GM12878 (cell line): ENCODE measurements around the gene PADI3. TPM values are rescaled to one million over a fixed set of nuclear protein-coding genes. Genes with fewer than 3 reads are reported as not detected.

Source experiments
- KDM1A ChIP-seq: fragments of 200-600 bp; sonication (generic); IDR thresholded peaks from 2 replicates; pipeline ENCODE4 v1.6.1; 2016; ENCODE audit warnings: borderline replicate concordance
- polyA plus RNA-seq, 11 experiments: library from polyadenylated mRNA; depleted of rRNA in 4 of 11; unstranded in 6 of 11; stranded (reverse) in 5 of 11; fragments of >200 nt; fragmentation: Nextera tagmentation in 4 of 11; fragmentation: Illumina TruSeq in 1 of 11; extraction: Ambion mirVana in 4 of 11; extraction: Trizol in 1 of 11; gene quantifications; 1 replicate in 1 of 11; 2 replicates in 10 of 11; pipeline versions ENCODE4 v1.2.1 to v1.2.3, GENCODE V29; 2011 to 2016; ENCODE audit warnings: inconsistent platforms in 2 of 11, missing spikeins in 2 of 11, low read depth in 1 of 11
- total RNA-seq, 4 experiments: library from RNA; depleted of rRNA in 3 of 4; stranded (reverse); fragments of >200 nt in 3 of 4; fragmentation: Illumina TruSeq in 1 of 4; extraction: Trizol in 1 of 4; gene quantifications; 2 replicates each; pipeline versions ENCODE4 v1.2.1 to v1.2.3, GENCODE V29; 2013 to 2021
- TF ChIP-seq, protein P1 (sequence below): fragments of 450-650 bp; formaldehyde crosslinking; IDR thresholded peaks from 2 replicates; pipeline ENCODE4 v1.4.0; 2020; ENCODE audit warnings: mild to moderate bottlenecking, moderate library complexity
- TF ChIP-seq, protein P2 (sequence below): fragments of 450-650 bp; IDR thresholded peaks from 2 replicates; pipeline ENCODE4 v1.6.1; 2016; ENCODE audit warnings: mild to moderate bottlenecking, moderate library complexity, borderline replicate concordance
- TF ChIP-seq, protein P3 (sequence below): IDR thresholded peaks from 2 replicates; pipeline ENCODE4 v1.6.1; 2012; ENCODE audit warnings: mild to moderate bottlenecking, low read depth, low read length

The PADI3 gene
- total and polyA plus RNA-seq, 10 of the 15 experiments (the other 5 are each of a cell fraction or from before 2014, with no cell fraction given) = 0.01 TPM; not detected in 9

DNA sequence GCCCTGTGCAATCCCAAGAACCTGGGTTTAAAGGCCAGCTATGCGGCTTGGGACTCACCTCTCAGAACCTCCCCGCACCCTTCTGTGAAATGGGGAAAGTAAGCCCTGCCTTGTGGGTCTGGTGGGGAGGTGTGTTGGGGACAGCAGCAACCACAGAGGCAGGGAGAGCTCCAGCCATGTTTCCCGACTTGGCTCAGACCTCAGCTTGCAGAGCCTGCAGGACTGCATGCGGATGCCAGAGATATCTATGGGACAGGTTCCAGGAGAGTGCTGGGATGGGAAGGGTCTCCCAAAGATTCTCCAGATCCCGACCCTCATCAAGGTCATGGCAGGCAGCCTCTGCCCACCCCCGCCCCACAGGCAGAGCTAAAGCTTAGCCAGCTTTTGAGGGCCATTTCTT is 23.8 kb upstream of the PADI3 start (continued):
- TF ChIP-seq, protein P1, sequence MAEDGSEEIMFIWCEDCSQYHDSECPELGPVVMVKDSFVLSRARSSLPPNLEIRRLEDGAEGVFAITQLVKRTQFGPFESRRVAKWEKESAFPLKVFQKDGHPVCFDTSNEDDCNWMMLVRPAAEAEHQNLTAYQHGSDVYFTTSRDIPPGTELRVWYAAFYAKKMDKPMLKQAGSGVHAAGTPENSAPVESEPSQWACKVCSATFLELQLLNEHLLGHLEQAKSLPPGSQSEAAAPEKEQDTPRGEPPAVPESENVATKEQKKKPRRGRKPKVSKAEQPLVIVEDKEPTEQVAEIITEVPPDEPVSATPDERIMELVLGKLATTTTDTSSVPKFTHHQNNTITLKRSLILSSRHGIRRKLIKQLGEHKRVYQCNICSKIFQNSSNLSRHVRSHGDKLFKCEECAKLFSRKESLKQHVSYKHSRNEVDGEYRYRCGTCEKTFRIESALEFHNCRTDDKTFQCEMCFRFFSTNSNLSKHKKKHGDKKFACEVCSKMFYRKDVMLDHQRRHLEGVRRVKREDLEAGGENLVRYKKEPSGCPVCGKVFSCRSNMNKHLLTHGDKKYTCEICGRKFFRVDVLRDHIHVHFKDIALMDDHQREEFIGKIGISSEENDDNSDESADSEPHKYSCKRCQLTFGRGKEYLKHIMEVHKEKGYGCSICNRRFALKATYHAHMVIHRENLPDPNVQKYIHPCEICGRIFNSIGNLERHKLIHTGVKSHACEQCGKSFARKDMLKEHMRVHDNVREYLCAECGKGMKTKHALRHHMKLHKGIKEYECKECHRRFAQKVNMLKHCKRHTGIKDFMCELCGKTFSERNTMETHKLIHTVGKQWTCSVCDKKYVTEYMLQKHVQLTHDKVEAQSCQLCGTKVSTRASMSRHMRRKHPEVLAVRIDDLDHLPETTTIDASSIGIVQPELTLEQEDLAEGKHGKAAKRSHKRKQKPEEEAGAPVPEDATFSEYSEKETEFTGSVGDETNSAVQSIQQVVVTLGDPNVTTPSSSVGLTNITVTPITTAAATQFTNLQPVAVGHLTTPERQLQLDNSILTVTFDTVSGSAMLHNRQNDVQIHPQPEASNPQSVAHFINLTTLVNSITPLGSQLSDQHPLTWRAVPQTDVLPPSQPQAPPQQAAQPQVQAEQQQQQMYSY = no peak
- TF ChIP-seq, protein P2, sequence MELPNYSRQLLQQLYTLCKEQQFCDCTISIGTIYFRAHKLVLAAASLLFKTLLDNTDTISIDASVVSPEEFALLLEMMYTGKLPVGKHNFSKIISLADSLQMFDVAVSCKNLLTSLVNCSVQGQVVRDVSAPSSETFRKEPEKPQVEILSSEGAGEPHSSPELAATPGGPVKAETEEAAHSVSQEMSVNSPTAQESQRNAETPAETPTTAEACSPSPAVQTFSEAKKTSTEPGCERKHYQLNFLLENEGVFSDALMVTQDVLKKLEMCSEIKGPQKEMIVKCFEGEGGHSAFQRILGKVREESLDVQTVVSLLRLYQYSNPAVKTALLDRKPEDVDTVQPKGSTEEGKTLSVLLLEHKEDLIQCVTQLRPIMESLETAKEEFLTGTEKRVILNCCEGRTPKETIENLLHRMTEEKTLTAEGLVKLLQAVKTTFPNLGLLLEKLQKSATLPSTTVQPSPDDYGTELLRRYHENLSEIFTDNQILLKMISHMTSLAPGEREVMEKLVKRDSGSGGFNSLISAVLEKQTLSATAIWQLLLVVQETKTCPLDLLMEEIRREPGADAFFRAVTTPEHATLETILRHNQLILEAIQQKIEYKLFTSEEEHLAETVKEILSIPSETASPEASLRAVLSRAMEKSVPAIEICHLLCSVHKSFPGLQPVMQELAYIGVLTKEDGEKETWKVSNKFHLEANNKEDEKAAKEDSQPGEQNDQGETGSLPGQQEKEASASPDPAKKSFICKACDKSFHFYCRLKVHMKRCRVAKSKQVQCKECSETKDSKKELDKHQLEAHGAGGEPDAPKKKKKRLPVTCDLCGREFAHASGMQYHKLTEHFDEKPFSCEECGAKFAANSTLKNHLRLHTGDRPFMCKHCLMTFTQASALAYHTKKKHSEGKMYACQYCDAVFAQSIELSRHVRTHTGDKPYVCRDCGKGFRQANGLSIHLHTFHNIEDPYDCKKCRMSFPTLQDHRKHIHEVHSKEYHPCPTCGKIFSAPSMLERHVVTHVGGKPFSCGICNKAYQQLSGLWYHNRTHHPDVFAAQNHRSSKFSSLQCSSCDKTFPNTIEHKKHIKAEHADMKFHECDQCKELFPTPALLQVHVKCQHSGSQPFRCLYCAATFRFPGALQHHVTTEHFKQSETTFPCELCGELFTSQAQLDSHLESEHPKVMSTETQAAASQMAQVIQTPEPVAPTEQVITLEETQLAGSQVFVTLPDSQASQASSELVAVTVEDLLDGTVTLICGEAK = no peak
- TF ChIP-seq, protein P3, sequence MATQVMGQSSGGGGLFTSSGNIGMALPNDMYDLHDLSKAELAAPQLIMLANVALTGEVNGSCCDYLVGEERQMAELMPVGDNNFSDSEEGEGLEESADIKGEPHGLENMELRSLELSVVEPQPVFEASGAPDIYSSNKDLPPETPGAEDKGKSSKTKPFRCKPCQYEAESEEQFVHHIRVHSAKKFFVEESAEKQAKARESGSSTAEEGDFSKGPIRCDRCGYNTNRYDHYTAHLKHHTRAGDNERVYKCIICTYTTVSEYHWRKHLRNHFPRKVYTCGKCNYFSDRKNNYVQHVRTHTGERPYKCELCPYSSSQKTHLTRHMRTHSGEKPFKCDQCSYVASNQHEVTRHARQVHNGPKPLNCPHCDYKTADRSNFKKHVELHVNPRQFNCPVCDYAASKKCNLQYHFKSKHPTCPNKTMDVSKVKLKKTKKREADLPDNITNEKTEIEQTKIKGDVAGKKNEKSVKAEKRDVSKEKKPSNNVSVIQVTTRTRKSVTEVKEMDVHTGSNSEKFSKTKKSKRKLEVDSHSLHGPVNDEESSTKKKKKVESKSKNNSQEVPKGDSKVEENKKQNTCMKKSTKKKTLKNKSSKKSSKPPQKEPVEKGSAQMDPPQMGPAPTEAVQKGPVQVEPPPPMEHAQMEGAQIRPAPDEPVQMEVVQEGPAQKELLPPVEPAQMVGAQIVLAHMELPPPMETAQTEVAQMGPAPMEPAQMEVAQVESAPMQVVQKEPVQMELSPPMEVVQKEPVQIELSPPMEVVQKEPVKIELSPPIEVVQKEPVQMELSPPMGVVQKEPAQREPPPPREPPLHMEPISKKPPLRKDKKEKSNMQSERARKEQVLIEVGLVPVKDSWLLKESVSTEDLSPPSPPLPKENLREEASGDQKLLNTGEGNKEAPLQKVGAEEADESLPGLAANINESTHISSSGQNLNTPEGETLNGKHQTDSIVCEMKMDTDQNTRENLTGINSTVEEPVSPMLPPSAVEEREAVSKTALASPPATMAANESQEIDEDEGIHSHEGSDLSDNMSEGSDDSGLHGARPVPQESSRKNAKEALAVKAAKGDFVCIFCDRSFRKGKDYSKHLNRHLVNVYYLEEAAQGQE = no peak
- no peak for TF ChIP-seq KDM1A
